ENCODE measurements around the gene F5.

Gene F5

DNA sequence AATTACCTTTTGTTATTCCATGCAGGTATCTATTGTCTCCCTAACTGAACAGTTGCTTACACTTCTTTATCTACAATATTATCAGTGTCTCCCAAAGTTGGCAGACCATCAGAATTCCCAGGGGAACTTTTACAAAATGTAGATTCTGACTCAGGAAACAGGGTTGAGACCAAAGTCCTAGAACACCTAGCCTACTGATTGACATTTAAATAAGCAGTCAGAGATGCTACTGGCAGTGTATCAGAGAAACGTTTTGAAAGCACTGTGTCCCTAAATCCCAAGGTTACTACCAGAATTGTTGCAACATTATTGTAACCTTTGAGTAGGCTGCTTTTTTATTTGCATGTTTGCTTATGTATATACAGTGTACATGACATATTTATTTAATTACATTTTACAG, 1.8 kb upstream of the F5 start:
- DNase-seq: no peak

DNA sequence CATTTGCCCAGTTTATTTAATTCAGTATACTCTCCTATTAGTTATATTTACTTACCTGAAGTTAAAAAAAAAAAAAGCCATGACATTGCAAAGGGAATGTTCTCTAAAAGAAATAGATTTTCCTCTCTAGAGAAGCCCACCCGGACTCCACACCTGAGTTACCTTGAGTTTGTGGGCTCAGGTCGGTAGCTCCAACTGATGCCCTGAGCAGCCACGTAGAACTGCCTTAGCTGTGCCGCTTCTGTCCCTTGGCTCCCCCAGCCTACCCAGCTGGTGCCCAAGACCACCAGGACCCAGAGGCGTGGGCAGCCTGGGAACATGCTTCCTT, 250 bp downstream of the F5 start:
- no peak for DNase-seq

DNA sequence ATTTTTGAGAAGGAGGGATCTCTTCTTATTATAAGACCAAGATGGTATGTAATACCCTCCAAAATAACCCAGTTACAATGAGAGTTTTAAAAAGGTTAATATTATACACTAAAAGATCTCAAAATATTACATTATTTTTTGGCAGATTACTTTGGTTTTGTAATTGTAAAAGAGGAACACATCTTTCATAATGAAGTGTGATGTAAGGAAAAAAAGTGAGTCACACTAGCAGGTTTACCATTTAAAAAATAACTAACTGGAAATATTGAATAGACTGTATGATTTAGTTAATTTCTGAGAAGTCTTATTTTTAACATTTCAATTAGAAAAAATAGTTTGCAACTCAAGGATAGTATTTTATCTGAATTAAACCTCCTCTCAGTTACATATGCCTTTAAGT, 1.1 kb downstream of the F5 start:
- DNase-seq: no peak

DNA sequence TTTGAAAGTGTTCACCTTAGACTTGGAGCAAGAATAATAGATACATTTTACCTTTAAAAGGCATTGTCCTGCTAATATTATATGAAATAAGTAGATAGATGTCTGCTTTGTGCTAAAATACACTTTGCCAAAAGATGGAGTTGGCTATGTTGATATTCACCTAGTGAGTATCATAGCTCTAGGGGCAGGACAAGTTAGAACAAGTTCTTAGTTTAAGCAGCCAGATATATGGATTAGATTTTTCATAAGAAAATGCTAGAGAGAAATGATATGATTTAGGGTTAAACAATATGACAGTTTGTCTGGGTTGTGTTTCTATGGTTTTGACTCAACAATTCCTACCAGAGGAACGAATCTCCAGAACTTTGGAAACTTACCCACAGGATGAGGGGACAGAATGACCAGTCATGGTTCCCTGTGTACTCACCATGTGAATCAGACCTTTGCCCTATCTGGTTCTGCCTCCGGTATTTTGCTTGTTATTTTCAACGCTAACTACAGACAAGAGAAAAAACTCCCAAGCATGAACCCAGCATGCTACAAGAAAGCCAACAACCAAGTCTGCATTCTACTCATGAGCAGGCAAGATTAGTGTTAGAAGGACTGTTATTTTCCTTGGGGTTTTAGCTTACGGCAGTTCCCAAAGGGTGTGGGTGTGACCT, 1.7 kb downstream of the F5 start:
- DNase-seq: no peak

GRCh38 chr1:169577981-169578738, 8.1 kb downstream of the F5 start:
- DNase-seq: no peak

DNA sequence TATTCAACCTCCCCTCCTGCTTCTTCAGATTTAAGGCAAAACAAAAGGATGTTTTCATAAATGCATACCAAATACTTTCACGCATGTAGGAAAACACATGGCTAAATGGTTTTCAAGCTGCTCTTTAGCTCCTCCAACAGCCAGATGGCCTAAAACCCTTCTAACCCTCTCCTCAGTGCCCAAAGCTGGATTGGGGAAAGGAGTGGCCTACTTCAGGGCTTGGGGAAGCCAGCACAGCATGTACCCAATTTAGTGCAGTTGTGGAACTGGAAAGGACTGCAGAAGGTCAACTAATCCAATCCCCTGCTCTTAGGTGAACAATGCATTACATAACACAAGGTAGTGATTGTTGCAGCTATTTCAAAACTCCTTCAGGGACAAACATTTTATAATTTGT, 9.3 kb downstream of the F5 start:
- no peak for DNase-seq

DNA sequence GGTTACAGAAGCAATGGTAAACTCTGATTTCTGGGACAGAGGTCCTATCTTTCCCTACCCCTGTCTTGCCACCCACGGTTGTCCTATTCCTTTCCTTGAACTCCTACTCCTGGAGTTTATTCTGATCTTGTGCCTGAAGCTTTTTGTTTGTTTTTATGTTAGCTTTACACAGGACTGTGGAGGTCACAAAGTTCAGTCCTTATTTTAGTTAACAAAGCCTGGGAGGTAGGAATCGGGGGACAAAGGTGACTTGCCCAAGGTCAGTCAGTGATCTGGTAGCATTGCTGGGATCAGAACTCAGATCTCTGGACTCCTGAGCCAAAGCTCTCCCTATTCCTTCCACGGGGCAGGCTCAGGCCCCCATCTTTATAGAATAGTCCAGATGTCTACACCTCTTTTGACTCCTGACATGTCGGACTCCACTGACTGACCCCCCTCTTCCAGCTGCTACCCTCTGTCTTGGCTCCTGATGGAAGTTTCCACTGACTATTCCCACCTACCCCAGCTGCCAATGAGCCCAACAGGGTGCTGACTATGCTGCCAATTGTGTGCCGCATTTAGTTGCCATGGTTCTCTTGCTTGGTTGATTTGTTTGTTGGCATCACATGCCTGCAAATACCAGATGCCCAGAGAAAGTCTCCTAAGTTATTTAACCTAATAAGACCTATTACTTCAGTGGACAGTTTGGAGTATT, 9.9 kb downstream of the F5 start:
- no peak for DNase-seq

DNA sequence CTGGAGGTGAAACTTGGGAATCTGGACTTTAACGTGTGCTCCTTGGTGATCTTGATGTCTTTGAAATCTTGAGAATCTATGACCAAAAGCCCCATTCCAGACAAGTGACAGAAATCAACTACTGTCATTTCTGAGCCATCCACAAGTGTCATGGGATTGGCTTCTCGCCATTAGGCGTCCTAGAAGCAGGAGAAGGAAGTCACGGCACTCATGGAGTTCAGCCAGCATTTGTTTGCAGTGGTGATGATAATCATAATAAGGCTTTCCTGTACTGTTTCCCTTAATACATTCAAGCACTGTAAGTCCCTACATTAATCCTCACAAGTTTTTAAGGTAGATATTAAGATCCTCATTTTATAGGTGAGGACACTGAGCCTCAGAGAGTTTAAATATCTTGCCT, 11.9 kb downstream of the F5 start:
- no peak for DNase-seq

DNA sequence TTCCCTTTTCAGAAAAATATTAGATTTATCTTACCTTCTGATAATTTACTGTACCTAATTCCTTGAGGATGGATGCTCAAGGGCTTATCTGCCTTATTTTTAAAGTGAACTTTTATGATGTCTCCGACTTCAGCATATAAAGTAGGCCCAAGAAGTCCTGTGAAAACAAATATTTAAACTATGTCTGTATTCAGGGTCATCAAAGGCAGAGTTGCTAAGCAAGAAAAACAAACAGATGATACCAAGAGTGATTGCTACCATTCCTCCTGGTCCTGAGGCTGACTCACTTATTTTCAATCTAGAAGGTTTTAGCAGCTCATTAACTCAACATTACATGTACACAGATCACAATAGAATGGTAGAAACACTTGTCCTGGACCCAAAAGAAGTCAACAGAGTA, 14.1 kb downstream of the F5 start:
- peak; percentile 24 for DNase-seq

- DNase-seq: no peak
Measured at GRCh38 chr1:169571450-169571849, 14.8 kb downstream of the F5 start.

DNA sequence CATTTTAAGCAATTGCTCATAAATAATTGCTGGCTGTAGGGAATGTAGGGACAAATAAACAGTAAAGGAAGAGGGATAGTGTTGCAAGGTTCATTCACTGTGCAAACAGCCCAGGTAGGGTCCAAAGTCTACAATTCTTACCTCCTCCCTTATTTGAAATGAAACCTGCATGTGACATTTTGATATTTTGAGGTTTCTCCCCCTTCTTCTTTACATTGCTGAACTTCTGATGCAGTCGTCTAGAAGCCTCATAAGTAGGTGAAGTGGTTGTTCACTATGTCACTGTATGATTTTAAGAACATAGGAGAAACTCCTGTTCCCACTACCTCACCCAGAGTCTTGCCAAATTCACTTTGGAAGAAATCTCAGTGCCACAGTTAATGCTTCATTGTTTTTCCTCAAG, 16.1 kb downstream of the F5 start:
- no peak for DNase-seq

GRCh38 chr1:169568497-169568896, 17.8 kb downstream of the F5 start:
- no peak for DNase-seq

DNA sequence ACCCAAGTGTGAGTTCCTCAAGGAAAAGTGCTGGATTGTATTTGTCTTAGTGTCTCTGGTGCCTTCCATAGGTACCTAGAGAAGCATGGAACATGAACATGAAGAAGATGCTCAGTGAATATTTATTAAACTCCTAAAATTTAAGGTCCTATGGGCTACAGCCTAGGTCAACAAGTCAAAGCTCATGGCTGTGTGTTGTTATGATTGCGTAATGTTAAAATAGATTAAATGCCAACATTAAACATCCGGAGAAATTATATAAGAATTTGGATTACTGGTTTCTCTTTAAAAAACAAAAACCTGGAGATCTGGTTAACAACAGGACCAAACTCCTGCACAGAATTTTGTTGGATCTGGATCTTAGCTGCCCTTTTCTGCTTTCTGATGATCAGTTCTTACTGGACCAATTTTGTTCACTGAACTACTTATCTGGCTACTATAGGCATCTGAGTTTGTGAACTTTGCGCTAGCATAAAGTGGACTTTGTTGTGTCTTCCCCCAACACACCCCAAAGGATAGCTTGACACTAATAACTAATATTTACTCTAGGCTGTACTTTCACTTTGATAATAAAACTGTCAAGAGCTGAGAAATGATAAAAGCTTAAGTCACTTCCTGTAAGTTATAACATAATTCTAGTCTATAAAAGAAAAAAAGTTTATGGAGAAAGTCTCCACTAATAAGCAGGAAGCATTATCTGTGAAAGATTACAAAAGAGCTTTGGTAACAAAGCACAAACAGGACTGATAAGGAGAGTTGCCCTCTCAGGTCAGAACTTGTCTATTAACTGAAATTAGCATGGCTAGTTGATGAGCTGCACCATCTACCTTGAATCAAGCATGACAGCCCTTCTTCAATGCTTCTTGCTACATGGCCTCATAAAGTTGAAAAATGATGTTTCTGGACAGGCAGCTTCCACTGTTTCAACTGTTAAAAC, 20.7 kb downstream of the F5 start:
- no peak for DNase-seq

GRCh38 chr1:169563650-169564049, 22.6 kb downstream of the F5 start:
- no peak for DNase-seq

- DNase-seq: no peak
Measured at GRCh38 chr1:169563019-169563615, 23.2 kb downstream of the F5 start.

- DNase-seq: no peak
Measured at GRCh38 chr1:169561692-169562091, 24.6 kb downstream of the F5 start.

DNA sequence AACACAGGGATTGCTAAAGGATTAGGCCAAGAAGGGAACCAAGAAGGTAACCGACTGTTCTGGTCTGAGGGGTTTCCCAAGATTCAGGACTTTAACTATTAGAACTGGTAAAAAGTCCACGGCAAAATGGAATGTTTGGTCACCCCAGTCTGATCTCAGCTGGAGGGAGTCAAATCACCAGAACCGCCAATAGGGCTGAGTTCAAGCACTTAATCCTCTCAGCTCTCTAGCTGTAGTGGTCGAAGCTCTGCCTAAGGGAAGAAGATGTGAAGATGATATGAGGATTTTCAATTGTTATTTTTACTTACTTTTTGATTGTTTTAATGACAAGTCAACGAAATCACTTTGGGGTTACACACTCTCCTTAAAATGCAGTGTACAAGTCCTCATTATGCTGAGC, 29.1 kb downstream of the F5 start:
- no peak for DNase-seq

GRCh38 chr1:169550294-169550693, 36.0 kb downstream of the F5 start:
- peak; percentile 38 for DNase-seq

DNA sequence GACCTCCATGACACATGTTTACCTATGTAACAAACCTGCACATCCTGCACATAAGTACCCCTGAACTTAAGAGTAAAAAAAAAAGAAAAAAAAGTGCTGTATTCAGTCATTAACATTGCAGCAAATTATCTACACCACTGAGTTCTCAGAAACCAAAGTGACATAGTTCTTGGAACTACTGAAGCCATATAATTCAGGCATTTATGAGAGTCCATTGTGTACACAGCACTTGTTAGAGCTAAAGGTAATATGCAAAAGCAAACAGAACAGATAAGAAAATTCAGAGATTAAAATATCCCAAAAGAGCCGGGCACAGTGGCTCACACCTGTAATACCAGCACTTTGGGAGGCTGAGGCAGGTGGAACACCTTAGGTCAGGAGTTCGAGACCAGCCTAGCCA, 38.0 kb downstream of the F5 start:
- DNase-seq: no peak

GRCh38 chr1:169546087-169546995, 39.9 kb downstream of the F5 start:
- peak; percentile 59 for DNase-seq

DNA sequence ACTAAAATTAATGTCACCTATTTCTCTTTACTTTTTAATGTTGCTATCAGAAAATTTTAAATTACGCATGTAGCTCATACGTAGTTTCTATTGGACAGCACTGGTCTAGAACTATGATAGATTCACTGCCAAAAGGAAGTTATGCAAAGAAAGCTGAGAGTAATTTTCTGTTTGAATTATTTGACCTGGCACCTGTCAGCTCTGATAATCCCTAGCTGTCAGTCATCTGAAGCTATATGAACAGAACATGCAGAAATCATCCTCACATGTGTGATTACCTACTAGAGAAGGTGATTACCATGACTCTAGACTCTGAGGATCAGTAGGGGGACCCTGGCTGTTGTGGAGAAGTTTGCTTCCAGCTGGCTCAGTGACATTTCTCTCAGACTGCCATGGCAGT, 40.8 kb downstream of the F5 start:
- no peak for DNase-seq

All from central memory CD4-positive, alpha-beta T cell (primary cell).